B cell (primary cell): ENCODE data around the gene TMSB4X. TPM values are rescaled to one million over a fixed set of nuclear protein-coding genes. Genes with fewer than 3 reads are reported as not detected.
A peak's percentile ranks its signal among the peaks of the same experiment; 100 is the strongest.

ENCODE experiments used
- ATAC-seq: fragments of 200-7000 bp; cut with Tn5 transposase; one replicate; pipeline ENCODE4 v1.10.0; 2021; ENCODE audit warnings: low read depth, mild to moderate bottlenecking, moderate number of reproducible peaks, moderate library complexity
- CTCF ChIA-PET: fragments of 350-600 bp; sonication (Branson Sonifier 250); formaldehyde crosslinking; loops from one replicate; lab custom pipeline; 2021; ENCODE audit warnings: antibody characterized with exemption, inconsistent platforms; lab: Charles Lee
- POLR2A ChIA-PET: fragments of 350-600 bp; sonication (Branson Sonifier 250); formaldehyde crosslinking; loops from one replicate; lab custom pipeline; 2021; ENCODE audit warnings: antibody characterized with exemption; lab: Charles Lee
- DNase-seq: peaks from one replicate; pipeline ENCODE4 v3.0.0; 2013
- H2AFZ ChIP-seq: 2 replicates; pipeline ENCODE4 v1.6.1; 2012; ENCODE audit warnings: mild to moderate bottlenecking, low read depth, low read length; ENCODE audit not compliant: insufficient read depth, poor library complexity, severe bottlenecking
- H3K27ac ChIP-seq, 2 donors: 1 replicate in 1 of 2; 2 replicates in 1 of 2; pipeline ENCODE4 v1.5.1; 2012 to 2013; ENCODE audit warnings: low read length in 2 of 2, mild to moderate bottlenecking in 2 of 2, moderate library complexity in 1 of 2
- H3K27me3 ChIP-seq, 4 experiments: fragments of 200-600 bp in 1 of 4; sonication (generic) in 1 of 4; replicated peaks in 1 of 4; 1 replicate in 2 of 4; 2 replicates in 2 of 4; pipeline versions ENCODE4 v1.6.1 to v1.7.0; 2013 to 2016; ENCODE audit warnings: low read length in 3 of 4, mild to moderate bottlenecking in 2 of 4, mixed read lengths in 1 of 4, moderate library complexity in 1 of 4; ENCODE audit not compliant: insufficient read depth in 4 of 4, control insufficient read depth in 3 of 4; ENCODE audit errors: control extremely low read depth in 1 of 4
- H3K36me3 ChIP-seq, 2 experiments: replicated peaks in 1 of 2; 1 replicate in 1 of 2; 2 replicates in 1 of 2; pipeline versions ENCODE4 v1.6.1 to v1.7.1; 2013; ENCODE audit warnings: low read length in 1 of 2; ENCODE audit not compliant: insufficient read depth in 2 of 2, control insufficient read depth in 1 of 2; ENCODE audit errors: control extremely low read depth in 1 of 2, extremely low read depth in 1 of 2
- H3K4me1 ChIP-seq, 2 donors: fragments of 200-600 bp in 1 of 2; sonication (generic) in 1 of 2; 1 replicate in 1 of 2; 2 replicates in 1 of 2; pipeline versions ENCODE4 v1.5.1 to v1.6.1; 2013 to 2017; ENCODE audit warnings: low read length in 2 of 2; ENCODE audit not compliant: control insufficient read depth in 2 of 2, insufficient read depth in 2 of 2
- H3K4me2 ChIP-seq: replicated peaks from 2 replicates; pipeline ENCODE3; 2012; ENCODE audit warnings: mild to moderate bottlenecking, low read depth, low read length; ENCODE audit not compliant: poor library complexity, severe bottlenecking
- H3K4me3 ChIP-seq, 5 experiments: fragments of 200-600 bp in 1 of 5; sonication (generic) in 1 of 5; 1 replicate in 3 of 5; 2 replicates in 2 of 5; pipeline versions ENCODE4 v1.5.1 to v1.7.0; 2011 to 2016; ENCODE audit warnings: low read length in 4 of 5, mild to moderate bottlenecking in 4 of 5, low read depth in 2 of 5, control low read depth in 1 of 5, moderate library complexity in 1 of 5; ENCODE audit not compliant: insufficient read depth in 1 of 5; ENCODE audit errors: control extremely low read depth in 1 of 5, extremely low read depth in 1 of 5
- H3K79me2 ChIP-seq: fragments of 200-600 bp; sonication (generic); one replicate; pipeline ENCODE4 v1.6.0; 2016; ENCODE audit warnings: low read length; ENCODE audit not compliant: control insufficient read depth, insufficient read depth
- H3K9ac ChIP-seq: fragments of 200-600 bp; sonication (generic); 2 replicates; pipeline ENCODE4 v1.6.1; 2017; ENCODE audit warnings: mild to moderate bottlenecking, low read length, moderate library complexity
- H3K9me3 ChIP-seq, 3 donors: one replicate each; pipeline versions ENCODE4 v1.6.1 to v1.7.1; 2013; ENCODE audit warnings: low read length in 2 of 3; ENCODE audit not compliant: control insufficient read depth in 2 of 3, insufficient read depth in 1 of 3; ENCODE audit errors: control extremely low read depth in 1 of 3
- H4K20me1 ChIP-seq: 2 replicates; pipeline ENCODE4 v1.6.0; 2012; ENCODE audit warnings: mild to moderate bottlenecking, low read length; ENCODE audit not compliant: insufficient read depth, control insufficient read depth, poor library complexity, severe bottlenecking
- H3K27ac Mint-ChIP-seq: one replicate; pipeline ENCODE4 v1.8.0; 2021; ENCODE audit warnings: mixed read lengths
- H3K27me3 Mint-ChIP-seq: one replicate; pipeline ENCODE4 v1.8.0; 2021; ENCODE audit warnings: mixed read lengths
- H3K4me1 Mint-ChIP-seq: one replicate; pipeline ENCODE4 v1.8.0; 2021; ENCODE audit warnings: mixed read lengths
- H3K4me3 Mint-ChIP-seq: one replicate; pipeline ENCODE4 v1.8.0; 2021; ENCODE audit warnings: mixed read lengths
- H3K9me3 Mint-ChIP-seq: one replicate; pipeline ENCODE4 v1.8.0; 2022; ENCODE audit warnings: mixed read lengths; ENCODE audit not compliant: insufficient read depth
- EZH2 ChIP-seq: IDR thresholded peaks from 2 replicates; pipeline ENCODE4 v1.6.1; 2012; ENCODE audit warnings: borderline replicate concordance, low read depth, mild to moderate bottlenecking, moderate library complexity, low read length; ENCODE audit not compliant: insufficient read depth, poor library complexity, severe bottlenecking
- WGBS: methylation state at CpG from one replicate; pipeline ENCODE4 v1.1.5; 2013; ENCODE audit warnings: missing lambda C conversion rate; ENCODE audit not compliant: insufficient coverage; 5-methylcytosine and 5-hydroxymethylcytosine counted together
- intact Hi-C: fragments of 100-400 bp; cut with micrococcal nuclease; formaldehyde crosslinking; loops from one replicate; pipeline ENCODE4 v1.10.0; 2022
- polyA plus RNA-seq: library from polyadenylated mRNA; depleted of rRNA; stranded (reverse); fragments of >200 nt; gene quantifications from 2 replicates; pipeline ENCODE4 v1.2.3, GENCODE V29; 2012
- total RNA-seq, 2 donors: library from RNA; stranded (reverse); fragments of 120-200 nt in 1 of 2; gene quantifications; 1 replicate in 1 of 2; 2 replicates in 1 of 2; pipeline versions ENCODE4 v1.2.3 to v1.2.4, GENCODE V29; 2013 to 2022
- TF ChIP-seq, protein P1 (sequence below): fragments of 200-600 bp; IDR thresholded peaks from one replicate; pipeline ENCODE4 v1.8.0; 2022; ENCODE audit warnings: antibody characterized with exemption, mild to moderate bottlenecking

Gene TMSB4X
- total and polyA plus RNA-seq, 2 donors (not counting 1 experiment from before 2014, with no cell fraction given) = 2,550 to 4,850 TPM

GRCh38 chrX:12945494-12945893, 29.4 kb upstream of the TMSB4X start:
- Histone ChIP-seq H3K9me3 (no peaks in the 10 kb centered on the region), H3K9ac (no peak overlapping the region), H4K20me1 (peaks cover 6% of the 10 kb centered on the region), H3K4me3 (no peak overlapping the region), H2AFZ (no peak overlapping the region), H3K36me3 (no peaks in the 10 kb centered on the region), H3K79me2 (peaks cover 44% of the 10 kb centered on the region), H3K27me3 (no peaks in the 10 kb centered on the region), H3K4me2 (no peak overlapping the region), H3K4me1 (peaks cover 42% of the 10 kb centered on the region in 2 donors), H3K27ac (no peak overlapping the region)
- TF ChIP-seq EZH2 = no peak
- TF ChIP-seq, protein P1, sequence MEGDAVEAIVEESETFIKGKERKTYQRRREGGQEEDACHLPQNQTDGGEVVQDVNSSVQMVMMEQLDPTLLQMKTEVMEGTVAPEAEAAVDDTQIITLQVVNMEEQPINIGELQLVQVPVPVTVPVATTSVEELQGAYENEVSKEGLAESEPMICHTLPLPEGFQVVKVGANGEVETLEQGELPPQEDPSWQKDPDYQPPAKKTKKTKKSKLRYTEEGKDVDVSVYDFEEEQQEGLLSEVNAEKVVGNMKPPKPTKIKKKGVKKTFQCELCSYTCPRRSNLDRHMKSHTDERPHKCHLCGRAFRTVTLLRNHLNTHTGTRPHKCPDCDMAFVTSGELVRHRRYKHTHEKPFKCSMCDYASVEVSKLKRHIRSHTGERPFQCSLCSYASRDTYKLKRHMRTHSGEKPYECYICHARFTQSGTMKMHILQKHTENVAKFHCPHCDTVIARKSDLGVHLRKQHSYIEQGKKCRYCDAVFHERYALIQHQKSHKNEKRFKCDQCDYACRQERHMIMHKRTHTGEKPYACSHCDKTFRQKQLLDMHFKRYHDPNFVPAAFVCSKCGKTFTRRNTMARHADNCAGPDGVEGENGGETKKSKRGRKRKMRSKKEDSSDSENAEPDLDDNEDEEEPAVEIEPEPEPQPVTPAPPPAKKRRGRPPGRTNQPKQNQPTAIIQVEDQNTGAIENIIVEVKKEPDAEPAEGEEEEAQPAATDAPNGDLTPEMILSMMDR = no peak
- Mint-ChIP-seq H3K9me3 (no peaks in the 10 kb centered on the region), H3K4me3 (no peak overlapping the region), H3K27me3 (no peaks in the 10 kb centered on the region), H3K4me1 (peaks cover 39% of the 10 kb centered on the region), H3K27ac (no peak overlapping the region)
- CTCF ChIA-PET = interaction anchor here (0.9 to 7.4 kb wide), 15 partner anchors 12 to 700 kb away, joined by 3 to 214 read pairs (median 9); partner anchors contain the start of gene TMSB4X
- no peak for DNase-seq
- ATAC-seq = no peak
- POLR2A ChIA-PET = no interaction called here
- whole genome bisulfite sequencing = no CpG with 5 or more reads among the region's 4 CpGs
- intact Hi-C loops = no loop called here

GRCh38 chrX:12946406-12946805, 28.5 kb upstream of the TMSB4X start:
- ATAC-seq = no peak
- Histone ChIP-seq H4K20me1 (peaks cover 6% of the 10 kb centered on the region), H2AFZ (no peak overlapping the region), H3K36me3 (no peaks in the 10 kb centered on the region), H3K4me2 (peak overlapping the region; percentile 71), H3K9me3 (no peaks in the 10 kb centered on the region), H3K9ac (no peak overlapping the region), H3K4me3 (no peak overlapping the region), H3K27ac (peak overlapping the region in 1 of 2 donors; percentile 49), H3K4me1 (peaks cover 51 to 52% of the 10 kb centered on the region in 2 donors), H3K79me2 (peaks cover 50% of the 10 kb centered on the region), H3K27me3 (no peaks in the 10 kb centered on the region)
- WGBS = 100% methylated on average over 1 of the region's 4 CpGs
- ChIA-PET POLR2A (interaction anchor here (0.6 to 7.9 kb wide), 5 partner anchors 29 to 713 kb away, joined by 3 to 130 read pairs (median 7); partner anchors contain the start of gene TMSB4X), CTCF (interaction anchor here (0.6 to 7.4 kb wide), 59 partner anchors 9 to 788 kb away, joined by 3 to 214 read pairs (median 3); partner anchors contain the start of genes OFD1 and TMSB4X)
- intact Hi-C loops = no loop called here
- no peak overlapping the region for H3K4me3 Mint-ChIP-seq
- peaks cover 49% of the 10 kb centered on the region for H3K4me1 Mint-ChIP-seq
- H3K9me3 Mint-ChIP-seq = no peaks in the 10 kb centered on the region
- H3K27ac Mint-ChIP-seq = peak overlapping the region; percentile 91
- DNase-seq = no peak
- no peaks in the 10 kb centered on the region for H3K27me3 Mint-ChIP-seq
- TF ChIP-seq, protein P1 = no peak
